GM12874 (cell line): Measurements from ENCODE around the gene FLYWCH1.

Experiments
- CTCF ChIP-seq: IDR thresholded peaks from 2 replicates; pipeline ENCODE4 v1.5.1; 2011; ENCODE audit warnings: low read depth, mild to moderate bottlenecking, control low read depth, low read length, moderate library complexity; ENCODE audit not compliant: insufficient read depth

Gene FLYWCH1

GRCh38 chr16:2955779-2956578 is 44.2 kb downstream of the FLYWCH1 start:
- no peak for TF ChIP-seq CTCF

GRCh38 chr16:2956579-2956956 is 44.8 kb downstream of the FLYWCH1 start:
- no peak for TF ChIP-seq CTCF

- no peak for TF ChIP-seq CTCF
Measured at GRCh38 chr16:2959206-2959605, 47.5 kb downstream of the FLYWCH1 start.

- TF ChIP-seq CTCF: no peak
Measured at GRCh38 chr16:2960183-2961010, 48.7 kb downstream of the FLYWCH1 start.

GRCh38 chr16:2962334-2963073 is 50.8 kb downstream of the FLYWCH1 start:
- no peak for TF ChIP-seq CTCF

- TF ChIP-seq CTCF: no peak
Measured at GRCh38 chr16:2963074-2963722, 51.5 kb downstream of the FLYWCH1 start.
